LNCaP clone FGC (cell line): ENCODE measurements around the gene TNRC6A.

Experiments used
- DNase-seq: peaks from one replicate; pipeline ENCODE4 v3.0.0-alpha.2; 2011; ENCODE audit warnings: low read depth
- H3K4me3 ChIP-seq: 2 replicates; pipeline ENCODE4 v1.5.1; 2011; ENCODE audit warnings: mild to moderate bottlenecking, low read depth, low read length, control low read depth
- CTCF ChIP-seq: IDR thresholded peaks from 2 replicates; pipeline ENCODE4 v1.5.1; 2012; ENCODE audit warnings: mild to moderate bottlenecking; ENCODE audit not compliant: control insufficient read depth, insufficient read depth; ENCODE audit errors: extremely low read depth

TNRC6A gene

DNA sequence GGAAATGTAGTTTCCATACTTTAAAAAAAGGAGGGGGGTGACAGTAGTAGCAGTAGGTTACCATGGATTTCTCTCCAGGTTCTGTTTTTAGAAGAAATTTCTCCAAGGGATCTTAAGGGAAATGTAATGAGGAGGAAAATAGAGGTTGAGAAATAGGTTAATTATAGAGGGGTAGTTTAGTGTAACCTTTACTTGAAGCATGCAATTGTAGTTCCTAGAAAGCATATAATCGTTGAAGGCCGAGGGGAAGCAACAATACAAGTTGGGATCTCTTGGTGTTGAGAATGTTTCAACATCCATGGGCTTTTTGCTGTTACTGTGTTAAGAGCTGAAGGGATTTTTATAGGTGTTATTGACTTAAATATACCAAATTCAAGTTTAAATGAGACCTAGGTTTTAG lies 25.1 kb downstream of the TNRC6A start:
- TF ChIP-seq CTCF = no peak
- H3K4me3 ChIP-seq = no peak overlapping the region
- DNase-seq = no peak

GRCh38 chr16:24755201-24755874 lies 25.9 kb downstream of the TNRC6A start:
- no peak overlapping the region for H3K4me3 ChIP-seq
- DNase-seq = no peak
- TF ChIP-seq CTCF = no peak

- no peak for TF ChIP-seq CTCF
- DNase-seq = no peak
- no peak overlapping the region for H3K4me3 ChIP-seq
These were observed 28.9 kb downstream of the TNRC6A start for GRCh38 chr16:24758373-24758772.

- no peak overlapping the region for H3K4me3 ChIP-seq
- DNase-seq = no peak
- TF ChIP-seq CTCF = no peak
These were observed 29.6 kb downstream of the TNRC6A start for GRCh38 chr16:24759006-24759405.

DNA sequence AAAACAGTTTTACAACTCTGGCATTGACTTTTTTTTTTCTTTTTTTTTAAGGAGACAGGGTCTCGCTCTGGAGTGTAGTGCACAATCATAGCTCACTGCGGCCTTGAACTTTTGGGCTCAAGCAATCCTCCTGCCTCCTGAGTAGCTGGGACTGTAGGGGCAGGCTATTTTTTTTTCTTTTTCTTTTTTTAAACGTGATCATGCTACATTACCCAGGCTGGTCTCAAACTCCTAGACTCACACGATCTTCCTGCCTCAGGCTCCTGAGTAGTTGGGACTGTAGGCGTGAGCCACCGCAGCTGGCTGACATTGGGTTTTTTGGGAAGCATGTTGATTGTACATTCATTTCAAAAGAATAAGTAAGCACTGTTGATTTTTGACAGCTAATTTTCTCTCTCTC lies 32.1 kb downstream of the TNRC6A start:
- TF ChIP-seq CTCF = no peak
- H3K4me3 ChIP-seq = no peak overlapping the region
- no peak for DNase-seq

DNA sequence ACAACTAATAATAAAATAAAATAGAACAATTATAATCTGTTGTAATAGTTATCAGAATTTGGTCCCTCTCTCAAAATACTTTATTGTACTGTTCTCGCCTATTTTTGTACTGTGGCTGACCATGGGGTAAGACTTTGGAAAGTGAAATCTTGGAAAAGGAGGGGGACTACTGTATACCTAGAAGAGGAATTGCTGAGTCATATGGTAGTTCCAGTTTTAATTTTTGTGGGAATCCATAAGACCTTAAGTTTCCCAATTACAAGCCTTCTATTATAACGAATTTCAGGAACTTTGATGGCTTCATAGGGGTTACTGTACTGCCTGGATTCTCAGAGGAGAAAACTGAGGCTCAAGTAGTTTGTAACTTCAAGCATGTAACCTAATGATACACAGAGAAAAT lies 35.5 kb downstream of the TNRC6A start:
- H3K4me3 ChIP-seq = no peak overlapping the region
- DNase-seq = no peak
- TF ChIP-seq CTCF = no peak

DNA sequence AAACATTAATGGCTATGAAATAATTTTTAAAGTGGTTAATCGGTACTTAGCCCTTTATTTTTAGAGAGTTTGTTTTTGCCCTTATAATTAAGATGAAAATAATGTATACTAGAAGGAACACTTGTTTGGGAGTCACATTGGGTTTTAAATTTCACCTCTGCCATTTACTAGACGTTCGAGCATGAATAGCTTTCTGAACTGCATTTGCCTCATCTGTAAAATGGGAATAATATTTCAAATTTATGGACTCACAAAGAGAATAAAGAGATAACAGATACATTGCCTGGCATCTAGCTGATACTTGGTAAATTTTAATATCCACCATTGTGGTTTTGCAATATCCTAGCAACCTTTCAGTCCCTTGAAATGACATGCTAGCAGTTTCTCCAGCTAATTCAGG lies 36.6 kb downstream of the TNRC6A start:
- DNase-seq = no peak
- no peak for TF ChIP-seq CTCF
- H3K4me3 ChIP-seq = no peak overlapping the region
